GM18517 (cell line): Measurements from ENCODE around the gene TRIM9.
"Not testable (repeated sequence)": the region's sequence is repeated elsewhere in the genome, so short reads cannot be mapped to it uniquely, and the experiment has no call there.

ENCODE experiments used
- ATAC-seq: cut with Tn5 transposase; IDR thresholded peaks from one replicate; pipeline ENCODE4 v1.9.1; 2021; ENCODE audit warnings: mild to moderate bottlenecking, moderate library complexity; ENCODE audit not compliant: unreplicated experiment

TRIM9 gene

GRCh38 chr14:51006324-51006723 lies 88.6 kb downstream of the TRIM9 start:
- no peak for ATAC-seq

GRCh38 chr14:51004801-51005526 lies 89.9 kb downstream of the TRIM9 start:
- no peak for ATAC-seq

GRCh38 chr14:51004352-51004800 lies 90.5 kb downstream of the TRIM9 start:
- ATAC-seq = no peak

GRCh38 chr14:51002406-51002999 lies 92.4 kb downstream of the TRIM9 start:
- ATAC-seq = no peak

GRCh38 chr14:51000566-51000965 lies 94.3 kb downstream of the TRIM9 start:
- ATAC-seq = no peak

- no peak for ATAC-seq
Measured at GRCh38 chr14:50999726-51000125, 95.2 kb downstream of the TRIM9 start.

GRCh38 chr14:50998612-50999011 lies 96.3 kb downstream of the TRIM9 start:
- no peak for ATAC-seq

GRCh38 chr14:50997712-50998111 lies 97.2 kb downstream of the TRIM9 start:
- ATAC-seq = no peak

- not testable (repeated sequence) for ATAC-seq
Measured at GRCh38 chr14:50994158-50994557, 100.7 kb downstream of the TRIM9 start.

- ATAC-seq = no peak
Measured at GRCh38 chr14:50985859-50986331, 109.0 kb downstream of the TRIM9 start.

GRCh38 chr14:50985124-50985858 lies 109.6 kb downstream of the TRIM9 start:
- ATAC-seq = no peak

GRCh38 chr14:50984036-50984710 lies 110.7 kb downstream of the TRIM9 start:
- no peak for ATAC-seq

GRCh38 chr14:50979941-50980850 lies 114.7 kb downstream of the TRIM9 start:
- ATAC-seq = no peak

GRCh38 chr14:50978888-50979287 lies 116.0 kb downstream of the TRIM9 start:
- peak; percentile 93 for ATAC-seq

GRCh38 chr14:50978529-50978871 lies 116.4 kb downstream of the TRIM9 start:
- ATAC-seq = no peak

GRCh38 chr14:50977863-50978528 lies 116.9 kb downstream of the TRIM9 start:
- no peak for ATAC-seq

GRCh38 chr14:50974118-50974517 lies 120.8 kb downstream of the TRIM9 start:
- ATAC-seq = no peak

- ATAC-seq = no peak
Measured at GRCh38 chr14:50972734-50973133, 122.2 kb downstream of the TRIM9 start.

GRCh38 chr14:50970886-50971781 lies 123.8 kb downstream of the TRIM9 start:
- no peak for ATAC-seq
